GM19467 (cell line): ENCODE results near the gene NLGN1.

Experiments used
- ATAC-seq: cut with Tn5 transposase; IDR thresholded peaks from one replicate; pipeline ENCODE4 v1.9.1; 2021; ENCODE audit warnings: mild to moderate bottlenecking, moderate library complexity; ENCODE audit not compliant: unreplicated experiment

NLGN1 gene

DNA sequence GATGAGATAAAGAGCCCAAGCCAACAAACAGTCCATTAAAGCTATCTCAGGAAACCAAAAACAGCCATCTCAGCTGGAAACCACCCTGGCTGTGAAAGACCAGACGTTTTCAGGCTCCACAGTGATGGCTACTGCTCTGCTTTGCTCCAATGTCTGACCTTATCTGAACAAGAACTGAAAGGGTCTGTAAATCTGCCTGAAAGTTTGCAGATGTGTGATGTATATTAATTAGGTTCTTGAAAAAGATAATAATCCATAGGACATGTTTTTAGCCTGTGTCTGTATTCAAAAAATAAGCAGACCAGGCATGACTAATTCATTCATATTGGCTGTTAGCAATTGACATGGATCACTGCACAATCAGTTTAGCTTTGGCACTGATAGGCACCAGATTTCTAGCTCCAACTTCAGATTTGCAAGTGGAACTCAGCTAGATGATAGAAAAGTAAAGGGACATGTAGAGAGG, 850.2 kb downstream of the NLGN1 start:
- ATAC-seq = no peak

- ATAC-seq = no peak
Observed at GRCh38 chr3:174251681-174252080, 854.1 kb downstream of the NLGN1 start.

GRCh38 chr3:174253196-174253823, 855.8 kb downstream of the NLGN1 start:
- no peak for ATAC-seq

DNA sequence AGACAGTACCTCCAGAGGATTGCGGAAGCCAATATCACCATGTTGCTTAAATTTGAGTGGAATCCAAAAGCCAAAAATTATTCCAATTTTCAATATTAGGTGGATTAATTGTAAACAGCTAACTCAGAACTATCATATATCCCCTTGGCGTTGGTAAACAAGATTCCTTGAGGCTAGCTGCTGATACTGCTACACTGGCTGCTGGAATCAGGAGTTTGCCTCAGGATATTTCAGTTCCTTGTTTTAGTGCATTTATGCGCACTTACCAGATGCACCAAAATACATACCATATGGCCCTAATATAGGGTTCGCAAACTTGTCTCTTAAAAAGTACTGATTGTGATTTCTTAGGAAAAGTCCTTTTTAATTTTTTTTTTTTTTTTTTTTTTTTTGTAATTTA, 856.4 kb downstream of the NLGN1 start:
- ATAC-seq = no peak

GRCh38 chr3:174255454-174255853, 857.9 kb downstream of the NLGN1 start:
- no peak for ATAC-seq

GRCh38 chr3:174266476-174266875, 868.9 kb downstream of the NLGN1 start:
- ATAC-seq = no peak

DNA sequence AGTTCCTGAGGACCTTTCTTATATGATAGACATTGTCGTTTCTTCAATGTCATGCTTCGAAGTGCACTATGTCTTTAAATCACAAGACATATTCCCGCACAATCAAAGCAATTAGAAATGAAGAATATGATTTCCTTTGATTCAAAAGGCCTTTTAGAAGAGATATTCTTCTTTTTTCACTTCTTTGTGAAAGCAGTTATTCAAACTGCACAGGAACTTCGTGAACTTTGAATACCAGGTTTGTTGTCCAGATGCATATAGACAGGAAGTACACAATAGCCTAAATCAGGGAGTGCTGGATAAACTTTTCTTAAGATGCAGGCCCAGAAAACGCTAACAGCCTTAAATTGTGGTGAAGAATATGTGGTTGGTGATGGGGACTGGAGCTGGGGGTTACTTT, 870.5 kb downstream of the NLGN1 start:
- no peak for ATAC-seq

DNA sequence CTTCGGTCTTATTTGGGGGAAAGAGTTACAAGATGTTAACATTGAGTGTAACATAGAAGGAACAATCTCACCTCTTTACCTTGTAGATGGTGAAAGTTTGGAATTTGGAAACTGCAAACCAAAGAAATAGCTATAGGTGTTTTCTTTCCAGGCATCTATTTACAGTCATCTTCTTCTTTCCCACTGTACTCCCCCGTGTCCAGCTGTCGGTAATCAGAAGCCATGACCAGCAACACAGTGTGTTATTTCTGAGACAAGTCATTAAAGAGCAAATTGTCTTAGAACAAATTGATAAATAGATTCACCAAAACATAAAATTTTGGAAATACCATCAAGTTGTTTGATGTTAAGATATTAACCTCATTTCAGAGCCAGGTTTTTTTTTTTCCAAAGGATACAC, 871.0 kb downstream of the NLGN1 start:
- no peak for ATAC-seq

DNA sequence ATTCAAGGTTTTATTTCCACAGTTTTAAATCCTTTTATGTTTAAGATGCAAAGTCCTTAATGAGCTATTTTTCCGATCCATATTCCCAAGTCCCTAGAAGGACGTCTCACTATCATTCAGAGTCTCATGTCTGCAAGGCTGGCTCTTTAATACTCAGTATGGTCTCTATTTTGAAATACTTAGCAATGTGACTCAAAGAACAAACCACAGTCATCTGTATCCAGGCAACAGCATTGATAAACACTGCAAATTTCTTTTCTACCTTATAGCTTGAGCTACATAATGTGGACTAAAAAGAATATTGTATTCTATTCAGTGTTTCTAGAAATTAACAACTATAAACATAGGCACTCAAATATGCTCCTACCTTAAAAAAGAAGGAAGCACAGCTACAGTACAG, 873.3 kb downstream of the NLGN1 start:
- no peak for ATAC-seq

GRCh38 chr3:174275336-174275735, 877.8 kb downstream of the NLGN1 start:
- no peak for ATAC-seq

- no peak for ATAC-seq
Observed at GRCh38 chr3:174276826-174277225, 879.3 kb downstream of the NLGN1 start.

DNA sequence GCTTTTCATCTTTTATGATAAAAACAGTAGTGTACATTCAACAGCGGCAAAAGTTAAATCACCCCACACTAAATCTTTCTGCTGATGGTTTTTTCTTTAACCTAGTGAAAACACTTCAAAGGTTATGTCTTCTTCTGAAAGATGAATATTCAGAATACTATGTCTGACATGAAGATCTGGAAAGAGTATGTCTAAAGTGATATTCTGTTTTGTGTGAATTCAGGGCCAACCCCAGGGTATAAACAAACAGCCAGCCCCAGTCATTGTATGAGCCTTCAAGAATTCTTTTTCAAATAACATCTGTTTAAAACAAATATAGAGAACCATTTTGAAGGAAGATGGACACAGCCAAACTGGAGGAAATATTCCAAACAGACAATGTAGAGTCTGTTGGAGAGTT, 880.5 kb downstream of the NLGN1 start:
- ATAC-seq = no peak

DNA sequence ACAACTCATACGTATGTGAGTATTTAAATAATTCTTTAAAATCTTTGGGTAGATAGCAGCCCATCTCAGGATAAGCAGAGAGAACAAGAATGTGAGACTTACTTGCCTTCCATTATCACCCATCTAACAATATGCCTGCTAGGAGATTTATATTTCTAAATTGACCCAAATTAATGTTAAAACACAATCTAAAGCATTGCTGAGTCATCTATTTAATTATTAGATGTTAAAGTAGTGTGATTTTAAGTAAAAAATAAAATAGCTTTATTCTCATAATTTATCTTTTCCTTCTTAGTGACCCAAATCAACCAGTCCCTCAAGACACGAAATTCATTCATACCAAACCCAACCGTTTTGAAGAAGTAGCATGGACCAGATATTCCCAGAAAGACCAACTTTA, 882.6 kb downstream of the NLGN1 start:
- ATAC-seq = no peak

DNA sequence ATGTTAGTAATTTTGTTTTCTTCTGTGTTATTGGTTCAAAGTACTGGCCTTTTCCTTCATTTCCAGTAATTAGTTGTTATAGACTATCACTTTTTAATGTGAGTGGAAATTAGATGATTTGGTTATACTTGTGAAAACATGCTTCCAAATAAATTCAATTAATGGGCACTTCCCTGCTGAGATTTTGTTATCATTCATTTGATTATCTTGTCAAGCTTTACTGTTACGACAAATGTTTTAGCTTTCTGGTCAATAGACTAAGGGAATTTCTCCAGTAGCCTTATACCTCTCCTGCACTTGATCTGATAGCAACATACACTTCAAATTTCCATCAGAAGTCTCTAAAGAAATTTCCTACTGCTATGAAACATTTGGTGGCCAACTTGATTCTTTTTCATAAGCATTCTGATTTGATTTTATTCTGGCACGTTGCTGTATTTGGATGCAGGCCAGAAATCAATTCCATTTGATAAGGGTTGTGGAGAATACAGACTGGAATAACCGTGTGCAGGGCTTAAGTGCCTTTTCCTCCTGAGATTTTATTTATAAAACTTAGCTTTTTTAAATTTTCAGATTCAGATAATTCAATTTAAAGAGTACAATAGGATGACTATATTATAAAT, 887.8 kb downstream of the NLGN1 start:
- ATAC-seq = no peak

DNA sequence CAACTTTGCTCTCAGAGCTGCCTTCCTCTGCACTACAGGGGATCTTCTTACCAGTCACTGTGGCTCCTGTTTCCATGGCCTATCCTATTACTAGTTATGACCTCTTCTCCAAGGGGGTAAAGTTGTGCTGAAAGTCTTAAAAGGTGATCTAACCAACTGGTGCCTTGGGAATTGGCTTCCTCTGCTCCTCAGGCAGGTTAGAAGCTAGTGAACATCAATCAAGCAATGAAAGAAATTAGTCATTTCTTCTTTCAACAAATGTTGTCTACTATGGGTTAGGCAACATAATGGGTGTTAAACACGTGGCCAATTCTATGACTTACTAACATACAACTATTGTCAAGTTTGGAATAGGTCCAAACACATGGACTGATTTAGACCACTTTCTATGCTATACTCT, 890.2 kb downstream of the NLGN1 start:
- no peak for ATAC-seq

GRCh38 chr3:174294616-174295015, 897.1 kb downstream of the NLGN1 start:
- no peak for ATAC-seq

GRCh38 chr3:174295306-174296092, 898.0 kb downstream of the NLGN1 start:
- ATAC-seq = no peak

DNA sequence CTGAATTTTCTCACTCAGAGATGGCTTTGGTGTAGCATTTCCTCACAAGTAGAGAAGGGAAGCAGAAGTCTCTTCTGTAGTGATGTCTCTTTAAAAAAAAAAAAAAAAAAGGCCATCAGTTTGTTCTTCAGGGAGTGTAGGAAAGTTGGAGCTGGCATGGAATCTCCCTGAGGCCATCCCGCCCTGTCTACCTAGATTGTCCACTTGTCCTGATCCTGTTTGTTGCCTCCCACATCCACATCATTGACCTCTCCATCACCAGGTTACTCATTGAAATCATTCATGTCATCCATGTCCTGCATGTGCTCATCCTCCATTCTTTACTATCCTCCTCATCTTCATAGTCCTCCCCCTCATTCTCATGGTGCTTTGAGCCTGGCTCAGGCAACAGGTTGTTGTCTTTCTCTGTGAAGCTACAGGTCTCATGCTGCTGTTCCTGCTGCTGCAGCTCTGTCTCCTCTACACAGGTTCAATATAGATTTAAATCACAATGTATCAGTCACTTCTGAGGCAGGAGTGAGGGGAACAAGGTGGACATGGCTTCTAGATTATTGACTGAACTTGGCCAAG, 905.3 kb downstream of the NLGN1 start:
- ATAC-seq = no peak

DNA sequence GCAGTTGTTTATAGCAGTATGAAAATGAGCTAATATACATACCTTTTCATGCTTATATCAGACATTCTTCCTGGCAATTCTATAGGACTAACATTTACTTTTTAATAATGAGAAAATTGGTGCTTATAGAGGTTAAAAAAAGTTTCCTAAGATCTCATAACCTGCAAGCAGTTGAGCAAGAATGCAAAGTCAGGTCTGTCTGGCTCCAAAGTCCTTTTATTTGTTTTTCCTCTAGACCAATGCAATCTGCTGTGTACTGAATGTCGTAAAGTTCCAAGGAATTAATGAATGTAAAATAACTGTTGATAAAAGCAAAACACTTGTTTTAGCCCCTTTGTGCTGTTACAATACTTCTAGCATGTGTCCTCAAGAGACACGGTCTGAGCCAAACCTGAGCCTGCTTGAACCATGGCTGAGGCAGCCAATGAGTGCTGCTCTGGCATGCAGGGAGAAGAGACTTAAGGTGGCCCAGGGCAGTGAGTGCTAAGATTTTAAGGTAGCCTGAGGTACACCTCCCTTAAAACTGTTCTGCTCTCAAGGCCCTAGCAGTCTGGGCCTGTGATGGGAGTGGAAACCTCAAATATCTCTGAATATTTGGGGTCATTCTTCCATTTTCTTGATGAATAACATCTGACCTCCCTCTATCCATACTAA, 906.5 kb downstream of the NLGN1 start:
- no peak for ATAC-seq

GRCh38 chr3:174308736-174309135, 911.2 kb downstream of the NLGN1 start:
- no peak for ATAC-seq

DNA sequence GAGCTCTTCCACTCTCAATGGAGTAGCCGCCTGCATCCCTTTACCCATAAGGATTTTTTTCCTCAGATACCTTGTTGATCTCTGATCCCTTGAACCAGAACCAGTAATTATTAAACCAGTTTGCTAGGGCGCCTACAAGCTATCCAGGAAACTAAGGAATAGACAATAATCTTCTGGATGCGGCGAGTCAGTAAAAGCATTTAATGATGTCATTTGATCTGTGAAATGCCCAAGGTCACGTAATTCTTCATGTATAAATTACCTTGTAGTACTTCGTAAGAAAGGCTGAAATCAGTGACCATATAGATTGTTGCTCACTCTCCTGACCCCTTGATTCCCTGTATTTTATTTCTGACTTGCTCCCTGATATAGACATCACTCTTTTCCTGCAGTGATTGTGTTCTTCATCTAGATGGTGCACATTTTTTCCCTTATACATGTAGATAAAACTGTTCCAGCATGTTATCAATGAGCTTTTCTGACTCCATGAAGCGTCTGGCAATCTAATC, 913.0 kb downstream of the NLGN1 start:
- no peak for ATAC-seq
